ENCODE measurements around the gene KRTAP9-2. TPM values are rescaled to one million over a fixed set of nuclear protein-coding genes. Genes with fewer than 3 reads are reported as not detected.
A peak's percentile ranks its signal among the peaks of the same experiment; 100 is the strongest.
"Not testable (repeated sequence)": the region's sequence is repeated elsewhere in the genome, so short reads cannot be mapped to it uniquely, and the experiment has no call there.

KRTAP9-2 gene
- total and polyA plus RNA-seq, 8 donors, result not detected

DNA sequence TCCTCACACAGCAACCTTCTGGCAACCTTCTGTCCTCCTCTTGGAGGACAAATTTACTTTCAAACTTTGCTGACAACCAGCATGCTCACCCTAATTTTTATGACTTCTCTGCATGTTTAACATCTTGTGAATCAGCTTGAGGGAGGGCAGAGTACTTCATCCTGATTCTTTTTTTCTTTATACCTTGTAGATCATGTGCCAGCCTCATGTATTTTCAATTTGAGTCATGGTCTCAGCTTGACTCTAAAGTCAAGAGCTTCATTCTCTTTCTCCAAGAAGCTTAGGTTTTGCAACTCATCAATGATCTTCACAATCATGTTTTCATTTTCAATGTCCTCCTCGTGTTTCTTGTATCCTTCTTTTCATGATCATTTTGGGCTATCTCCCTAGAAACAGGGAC is 45.4 kb downstream of the KRTAP9-2 start:
- FAIRE-seq (no peak), ATAC-seq (no peak), DNase-seq (no peak)
- Histone ChIP-seq H3K36me3 (no peaks in the 10 kb centered on the region), H3K9me3 (no peaks in the 10 kb centered on the region), H3K27me3 (no peaks in the 10 kb centered on the region), H3K4me1 (no peaks in the 10 kb centered on the region), H3K4me3 (no peak overlapping the region), H3K27ac (no peak overlapping the region)
- intact Hi-C loops (cut with DNase I), result no loop called here
- 37% methylated on average over 1 of the region's 1 CpG; no CpG with 5 or more reads in 1 of the 2 donors for WGBS, 2 donors
- TF ChIP-seq, protein P1, sequence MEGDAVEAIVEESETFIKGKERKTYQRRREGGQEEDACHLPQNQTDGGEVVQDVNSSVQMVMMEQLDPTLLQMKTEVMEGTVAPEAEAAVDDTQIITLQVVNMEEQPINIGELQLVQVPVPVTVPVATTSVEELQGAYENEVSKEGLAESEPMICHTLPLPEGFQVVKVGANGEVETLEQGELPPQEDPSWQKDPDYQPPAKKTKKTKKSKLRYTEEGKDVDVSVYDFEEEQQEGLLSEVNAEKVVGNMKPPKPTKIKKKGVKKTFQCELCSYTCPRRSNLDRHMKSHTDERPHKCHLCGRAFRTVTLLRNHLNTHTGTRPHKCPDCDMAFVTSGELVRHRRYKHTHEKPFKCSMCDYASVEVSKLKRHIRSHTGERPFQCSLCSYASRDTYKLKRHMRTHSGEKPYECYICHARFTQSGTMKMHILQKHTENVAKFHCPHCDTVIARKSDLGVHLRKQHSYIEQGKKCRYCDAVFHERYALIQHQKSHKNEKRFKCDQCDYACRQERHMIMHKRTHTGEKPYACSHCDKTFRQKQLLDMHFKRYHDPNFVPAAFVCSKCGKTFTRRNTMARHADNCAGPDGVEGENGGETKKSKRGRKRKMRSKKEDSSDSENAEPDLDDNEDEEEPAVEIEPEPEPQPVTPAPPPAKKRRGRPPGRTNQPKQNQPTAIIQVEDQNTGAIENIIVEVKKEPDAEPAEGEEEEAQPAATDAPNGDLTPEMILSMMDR (IDR thresholded peaks at IDR 0.05), result no peak

DNA sequence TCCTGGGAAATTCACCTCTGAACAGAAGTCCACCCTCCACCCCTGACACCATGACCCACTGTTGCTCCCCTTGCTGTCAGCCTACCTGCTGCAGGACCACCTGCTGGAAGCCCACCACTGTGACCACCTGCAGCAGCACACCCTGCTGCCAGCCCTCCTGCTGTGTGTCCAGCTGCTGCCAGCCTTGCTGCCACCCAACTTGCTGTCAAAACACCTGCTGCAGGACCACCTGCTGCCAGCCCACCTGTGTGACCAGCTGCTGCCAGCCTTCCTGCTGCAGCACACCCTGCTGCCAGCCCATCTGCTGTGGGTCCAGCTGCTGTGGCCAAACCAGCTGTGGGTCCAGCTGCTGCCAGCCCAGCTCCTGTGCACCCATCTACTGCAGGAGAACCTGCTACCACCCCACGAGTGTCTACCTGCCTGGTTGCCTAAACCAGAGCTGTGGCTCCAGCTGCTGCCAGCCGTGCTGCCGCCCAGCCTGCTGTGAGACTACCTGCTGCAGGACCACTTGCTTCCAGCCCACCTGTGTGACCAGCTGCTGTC is 49.3 kb downstream of the KRTAP9-2 start, which contains the start of gene KRTAP9-7:
Gene KRTAP9-7 (plus strand): TSS at position 51 of the 543 bp plus-strand sequence. CDS start 0 bp downstream, at position 51.
- ATAC-seq; H3K27me3 ChIP-seq; FAIRE-seq; intact Hi-C loops (cut with DNase I); H3K9me3 ChIP-seq; H3K4me1 ChIP-seq; H3K36me3 ChIP-seq; H3K27ac ChIP-seq; H3K4me3 ChIP-seq: not testable (repeated sequence)
- DNase-seq, result peak in 1 of 6 donors; percentile 26
- WGBS, 2 donors, result 58 to 64% methylated on average over 3 of the region's 3 CpGs

Other genes with a start within 250 kb of the KRTAP9-2 start
Only the 30 nearest of the 41 such genes appear.
- gene KRTAP2-1, start 179.3 kb upstream of the KRTAP9-2 start, total RNA-seq, result not detected
- gene KRTAP2-1, start 179.3 kb upstream of the KRTAP9-2 start, polyA plus RNA-seq, result not detected
- gene KRTAP2-2, start 171.4 kb upstream of the KRTAP9-2 start, total RNA-seq, result not detected
- gene KRTAP2-2, start 171.4 kb upstream of the KRTAP9-2 start, polyA plus RNA-seq, result not detected
- gene KRTAP2-3, start 166.5 kb upstream of the KRTAP9-2 start, total RNA-seq, result not detected
- not detected for gene KRTAP2-3, start 166.5 kb upstream of the KRTAP9-2 start, polyA plus RNA-seq
- not detected for gene KRTAP2-4, start 160.8 kb upstream of the KRTAP9-2 start, total RNA-seq
- gene KRTAP2-4, start 160.8 kb upstream of the KRTAP9-2 start, polyA plus RNA-seq, result not detected
- gene KRTAP4-7, start 142.5 kb upstream of the KRTAP9-2 start, total RNA-seq, result not detected
- gene KRTAP4-7, start 142.5 kb upstream of the KRTAP9-2 start, polyA plus RNA-seq, result not detected
- gene KRTAP4-8, start 128.5 kb upstream of the KRTAP9-2 start, total RNA-seq, result not detected
- gene KRTAP4-8, start 128.5 kb upstream of the KRTAP9-2 start, polyA plus RNA-seq, result not detected
- gene KRTAP4-16, start 124.4 kb upstream of the KRTAP9-2 start, total RNA-seq, result not detected
- not detected for gene KRTAP4-16, start 124.4 kb upstream of the KRTAP9-2 start, polyA plus RNA-seq
- gene KRTAP4-9, start 121.3 kb upstream of the KRTAP9-2 start, total RNA-seq, result not detected
- not detected for gene KRTAP4-9, start 121.3 kb upstream of the KRTAP9-2 start, polyA plus RNA-seq
- not detected for gene KRTAP4-11, start 108.3 kb upstream of the KRTAP9-2 start, total RNA-seq
- not detected for gene KRTAP4-11, start 108.3 kb upstream of the KRTAP9-2 start, polyA plus RNA-seq
- gene KRTAP4-12, start 102.5 kb upstream of the KRTAP9-2 start, total RNA-seq, result not detected
- gene KRTAP4-12, start 102.5 kb upstream of the KRTAP9-2 start, polyA plus RNA-seq, result not detected
- not detected for gene KRTAP4-6, start 86.1 kb upstream of the KRTAP9-2 start, total RNA-seq
- gene KRTAP4-6, start 86.1 kb upstream of the KRTAP9-2 start, polyA plus RNA-seq, result not detected
- gene KRTAP4-5, start 76.8 kb upstream of the KRTAP9-2 start, total RNA-seq, result not detected
- not detected for gene KRTAP4-5, start 76.8 kb upstream of the KRTAP9-2 start, polyA plus RNA-seq
- not detected for gene KRTAP4-4, start 65.9 kb upstream of the KRTAP9-2 start, total RNA-seq
- gene KRTAP4-4, start 65.9 kb upstream of the KRTAP9-2 start, polyA plus RNA-seq, result not detected
- not detected for gene KRTAP4-3, start 58.4 kb upstream of the KRTAP9-2 start, total RNA-seq
- gene KRTAP4-3, start 58.4 kb upstream of the KRTAP9-2 start, polyA plus RNA-seq, result not detected
- gene KRTAP4-2, start 48.4 kb upstream of the KRTAP9-2 start, total RNA-seq, result not detected
- gene KRTAP4-2, start 48.4 kb upstream of the KRTAP9-2 start, polyA plus RNA-seq, result not detected
- not detected for gene KRTAP4-1, start 41.7 kb upstream of the KRTAP9-2 start, total RNA-seq
- gene KRTAP4-1, start 41.7 kb upstream of the KRTAP9-2 start, polyA plus RNA-seq, result not detected
- gene KRTAP9-1, start 36.8 kb upstream of the KRTAP9-2 start, total RNA-seq, result not detected
- gene KRTAP9-1, start 36.8 kb upstream of the KRTAP9-2 start, polyA plus RNA-seq, result not detected
- not detected for gene KRTAP9-3, start 5.8 kb downstream of the KRTAP9-2 start, total RNA-seq
- not detected for gene KRTAP9-3, start 5.8 kb downstream of the KRTAP9-2 start, polyA plus RNA-seq
- not detected for gene KRTAP9-8, start 11.4 kb downstream of the KRTAP9-2 start, total RNA-seq
- not detected for gene KRTAP9-8, start 11.4 kb downstream of the KRTAP9-2 start, polyA plus RNA-seq
- gene KRTAP9-4, start 23.0 kb downstream of the KRTAP9-2 start, total RNA-seq, result not detected
- gene KRTAP9-4, start 23.0 kb downstream of the KRTAP9-2 start, polyA plus RNA-seq, result not detected
- not detected for gene KRTAP9-9, start 28.7 kb downstream of the KRTAP9-2 start, total RNA-seq
- not detected for gene KRTAP9-9, start 28.7 kb downstream of the KRTAP9-2 start, polyA plus RNA-seq
- not detected for gene KRTAP9-6, start 38.7 kb downstream of the KRTAP9-2 start, total RNA-seq
- not detected for gene KRTAP9-6, start 38.7 kb downstream of the KRTAP9-2 start, polyA plus RNA-seq
- gene KRTAP9-7, start 49.0 kb downstream of the KRTAP9-2 start, total RNA-seq, result not detected
- gene KRTAP9-7, start 49.0 kb downstream of the KRTAP9-2 start, polyA plus RNA-seq, result not detected
- gene KRTAP29-1, start 76.2 kb downstream of the KRTAP9-2 start, total RNA-seq, result not detected
- gene KRTAP29-1, start 76.2 kb downstream of the KRTAP9-2 start, polyA plus RNA-seq, result not detected
- gene KRTAP16-1, start 82.7 kb downstream of the KRTAP9-2 start, total RNA-seq, result not detected
- gene KRTAP16-1, start 82.7 kb downstream of the KRTAP9-2 start, polyA plus RNA-seq, result not detected
- not detected for gene KRTAP17-1, start 89.1 kb downstream of the KRTAP9-2 start, total RNA-seq
- not detected for gene KRTAP17-1, start 89.1 kb downstream of the KRTAP9-2 start, polyA plus RNA-seq
- not detected for gene KRT33A, start 124.2 kb downstream of the KRTAP9-2 start, total RNA-seq
- not detected for gene KRT33A, start 124.2 kb downstream of the KRTAP9-2 start, polyA plus RNA-seq
- not detected for gene KRT33B, start 143.2 kb downstream of the KRTAP9-2 start, total RNA-seq
- gene KRT33B, start 143.2 kb downstream of the KRTAP9-2 start, polyA plus RNA-seq, result not detected
- gene KRT34, start 155.7 kb downstream of the KRTAP9-2 start, total RNA-seq, result not detected
- gene KRT34, start 155.7 kb downstream of the KRTAP9-2 start, polyA plus RNA-seq, result not detected
- not detected for gene KRT31, start 171.0 kb downstream of the KRTAP9-2 start, total RNA-seq
- not detected for gene KRT31, start 171.0 kb downstream of the KRTAP9-2 start, polyA plus RNA-seq